Keratinocyte (primary cell): ENCODE measurements around the gene CST6. TPM values are rescaled to one million over a fixed set of nuclear protein-coding genes. Genes with fewer than 3 reads are reported as not detected.

Experiments
- DNase-seq: peaks from one replicate; pipeline ENCODE4 v3.0.0-alpha.2; 2011; ENCODE audit warnings: low read depth, missing footprints, low spot score
- FAIRE-seq: peaks from 2 replicates; lab custom pipeline; 2011; peaks lifted over from hg19 to GRCh38; lab: Jason Lieb, UNC
- H2AFZ ChIP-seq: 2 replicates; pipeline ENCODE4 v1.6.0; 2012; ENCODE audit warnings: low read length, control low read depth, inconsistent platforms; ENCODE audit not compliant: control insufficient read depth
- H3K27ac ChIP-seq: 2 replicates; pipeline ENCODE4 v1.5.1; 2011; ENCODE audit warnings: low read length; ENCODE audit not compliant: control insufficient read depth, insufficient read depth
- H3K27me3 ChIP-seq: 3 replicates; pipeline ENCODE4 v1.6.0; 2011; ENCODE audit warnings: low read length; ENCODE audit not compliant: control insufficient read depth, insufficient read depth; ENCODE audit errors: extremely low read depth
- H3K36me3 ChIP-seq, 2 experiments: 2 replicates in 1 of 2; 3 replicates in 1 of 2; pipeline ENCODE4 v1.5.1; 2011; ENCODE audit warnings: low read length in 2 of 2, mild to moderate bottlenecking in 1 of 2; ENCODE audit not compliant: control insufficient read depth in 2 of 2, insufficient read depth in 2 of 2; ENCODE audit errors: extremely low read depth in 1 of 2
- H3K4me1 ChIP-seq: 3 replicates; pipeline ENCODE4 v1.5.1; 2011; ENCODE audit warnings: low read length; ENCODE audit not compliant: control insufficient read depth, insufficient read depth; ENCODE audit errors: extremely low read depth
- H3K4me2 ChIP-seq: 3 replicates; pipeline ENCODE4 v1.6.0; 2011; ENCODE audit warnings: low read depth, low read length; ENCODE audit not compliant: control insufficient read depth, insufficient read depth; ENCODE audit errors: extremely low read depth
- H3K4me3 ChIP-seq, 3 experiments: fragments of 200-600 bp in 1 of 3; sonication (generic) in 1 of 3; 2 replicates in 2 of 3; 3 replicates in 1 of 3; pipeline ENCODE4 v1.5.1; 2011 to 2016; ENCODE audit warnings: low read length in 3 of 3, mild to moderate bottlenecking in 3 of 3, control low read depth in 2 of 3, inconsistent platforms in 1 of 3, low read depth in 1 of 3, mixed read lengths in 1 of 3, mixed run types in 1 of 3, moderate library complexity in 1 of 3; ENCODE audit not compliant: control insufficient read depth in 2 of 3, insufficient read depth in 2 of 3; ENCODE audit errors: extremely low read depth in 1 of 3
- H3K79me2 ChIP-seq: 2 replicates; pipeline ENCODE4 v1.6.0; 2012; ENCODE audit warnings: low read length; ENCODE audit not compliant: control insufficient read depth, insufficient read depth
- H3K9ac ChIP-seq: 3 replicates; pipeline ENCODE4 v1.6.0; 2011; ENCODE audit warnings: low read length; ENCODE audit not compliant: control insufficient read depth, insufficient read depth; ENCODE audit errors: extremely low read depth
- H3K9me1 ChIP-seq: 3 replicates; pipeline ENCODE4 v1.6.0; 2011; ENCODE audit warnings: low read length; ENCODE audit not compliant: control insufficient read depth, insufficient read depth; ENCODE audit errors: extremely low read depth
- H3K9me3 ChIP-seq: 2 replicates; pipeline ENCODE4 v1.5.1; 2012; ENCODE audit warnings: low read depth, low read length; ENCODE audit not compliant: control insufficient read depth
- H4K20me1 ChIP-seq: 3 replicates; pipeline ENCODE4 v1.6.0; 2011; ENCODE audit warnings: low read length; ENCODE audit not compliant: control insufficient read depth, insufficient read depth; ENCODE audit errors: extremely low read depth
- CTCF ChIP-seq, 3 experiments: IDR thresholded peaks in 1 of 3; conservative IDR thresholded peaks in 1 of 3; optimal IDR thresholded peaks in 1 of 3; 2 replicates in 2 of 3; 3 replicates in 1 of 3; pipeline versions ENCODE3 to v1.5.1; 2011; ENCODE audit warnings: low read length in 3 of 3, mild to moderate bottlenecking in 3 of 3, moderate library complexity in 2 of 3, control low read depth in 1 of 3, inconsistent platforms in 1 of 3; ENCODE audit not compliant: insufficient read depth in 2 of 3; ENCODE audit errors: extremely low read depth in 1 of 3
- EZH2 ChIP-seq: IDR thresholded peaks from one replicate; pipeline ENCODE4 v1.6.1; 2012; ENCODE audit warnings: inconsistent platforms, mild to moderate bottlenecking, low read length, moderate library complexity
- dilution Hi-C: fragments of 300-500 bp; cut with MboI; formaldehyde crosslinking; loops from one replicate; pipeline ENCODE4 v1.7.0; 2020; ENCODE audit warnings: low sequenced_read_pairs; ENCODE audit not compliant: extremely low pct_ligation_motif_present
- polyA plus RNA-seq, 5 experiments: library from polyadenylated mRNA; depleted of rRNA in 3 of 5; stranded (reverse) in 3 of 5; stranded (forward) in 1 of 5; unstranded in 1 of 5; fragments of >200 nt; gene quantifications; 1 replicate in 1 of 5; 2 replicates in 3 of 5; 3 replicates in 1 of 5; pipeline versions ENCODE4 v1.2.1 to v1.2.3, GENCODE V29; 2011 to 2012; ENCODE audit warnings: missing spikeins in 2 of 5, low read depth in 1 of 5, low replicate concordance in 1 of 5

The CST6 gene
- polyA plus RNA-seq, 1 donor (not counting 4 experiments of a cell fraction or from before 2014, with no cell fraction given): 1.4 TPM

DNA sequence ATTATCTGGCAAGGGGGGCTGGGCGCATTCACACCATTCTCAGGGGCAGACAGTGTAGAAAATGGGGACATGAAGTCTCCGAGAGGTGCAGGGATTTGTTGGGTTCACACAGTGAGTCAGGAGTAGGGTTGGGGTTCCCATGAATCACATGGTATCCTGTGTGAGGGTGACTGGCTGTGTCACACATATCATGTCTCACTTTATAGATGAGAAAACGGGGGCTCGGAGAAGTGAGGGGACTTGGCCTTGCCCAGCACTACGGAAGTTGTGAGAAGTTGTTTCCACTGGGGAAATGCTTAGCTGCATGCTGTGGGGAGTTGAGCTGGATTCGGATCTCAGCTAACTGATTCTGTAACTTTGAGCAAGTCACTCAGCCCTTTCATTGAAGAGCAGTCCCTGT is 32.9 kb downstream of the CST6 start:
- H3K79me2 ChIP-seq: no peaks in the 10 kb centered on the region
- H3K27ac ChIP-seq: no peak overlapping the region
- no peak overlapping the region for H3K9ac ChIP-seq
- H3K9me3 ChIP-seq: no peaks in the 10 kb centered on the region
- H3K4me3 ChIP-seq: no peak overlapping the region
- H3K36me3 ChIP-seq: no peaks in the 10 kb centered on the region
- H4K20me1 ChIP-seq: no peaks in the 10 kb centered on the region
- no peaks in the 10 kb centered on the region for H3K4me1 ChIP-seq
- no peak overlapping the region for H2AFZ ChIP-seq
- H3K4me2 ChIP-seq: no peak overlapping the region
- DNase-seq (no peak), FAIRE-seq (no peak)
- H3K27me3 ChIP-seq: peaks cover 11% of the 10 kb centered on the region
- dilution Hi-C loops: no loop called here
- H3K9me1 ChIP-seq: no peaks in the 10 kb centered on the region
- TF ChIP-seq CTCF (optimal IDR thresholded peaks at IDR 0.05 in 1 of 3, IDR thresholded peaks at IDR 0.05 in 1 of 3, conservative IDR thresholded peaks at IDR 0.05 in 1 of 3; ENCODE audit: extremely low read depth in 1 of 3, insufficient read depth in 2 of 3, low read length in 3 of 3) (no peak), EZH2 (no peak)

- no peaks in the 10 kb centered on the region for H3K36me3 ChIP-seq
- DNase-seq (no peak), FAIRE-seq (peak; percentile 60)
- no peaks in the 10 kb centered on the region for H3K79me2 ChIP-seq
- no peak overlapping the region for H3K27ac ChIP-seq
- dilution Hi-C loops: no loop called here
- H3K9ac ChIP-seq: no peak overlapping the region
- no peaks in the 10 kb centered on the region for H3K9me3 ChIP-seq
- H3K27me3 ChIP-seq: peaks cover 11% of the 10 kb centered on the region
- no peaks in the 10 kb centered on the region for H4K20me1 ChIP-seq
- no peaks in the 10 kb centered on the region for H3K9me1 ChIP-seq
- H3K4me3 ChIP-seq: no peak overlapping the region
- H3K4me2 ChIP-seq: no peak overlapping the region
- no peaks in the 10 kb centered on the region for H3K4me1 ChIP-seq
- no peak overlapping the region for H2AFZ ChIP-seq
- TF ChIP-seq CTCF (optimal IDR thresholded peaks at IDR 0.05 in 1 of 3, IDR thresholded peaks at IDR 0.05 in 1 of 3, conservative IDR thresholded peaks at IDR 0.05 in 1 of 3; ENCODE audit: extremely low read depth in 1 of 3, insufficient read depth in 2 of 3, low read length in 3 of 3) (peak; percentile 89 to 98 (median 90)), EZH2 (no peak)
Observed at GRCh38 chr11:66045177-66045639, 33.4 kb downstream of the CST6 start.
